Kidney epithelial cell (primary cell): ENCODE data around the gene GADD45B. TPM values are rescaled to one million over a fixed set of nuclear protein-coding genes. Genes with fewer than 3 reads are reported as not detected.
"Not testable (repeated sequence)": the region's sequence is repeated elsewhere in the genome, so short reads cannot be mapped to it uniquely, and the experiment has no call there.

Experiments
- DNase-seq: peaks from one replicate; pipeline ENCODE4 v3.0.0-alpha.2; 2010; ENCODE audit warnings: low read depth
- H3K27me3 ChIP-seq: 2 replicates; pipeline ENCODE4 v1.6.0; 2011; ENCODE audit warnings: low read length; ENCODE audit not compliant: control insufficient read depth, insufficient read depth
- H3K36me3 ChIP-seq: 2 replicates; pipeline ENCODE4 v1.5.1; 2011; ENCODE audit warnings: low read length; ENCODE audit not compliant: control insufficient read depth, insufficient read depth
- H3K4me3 ChIP-seq: 2 replicates; pipeline ENCODE4 v1.5.1; 2011; ENCODE audit warnings: low read depth, mild to moderate bottlenecking, control low read depth, low read length
- CTCF ChIP-seq: IDR thresholded peaks from 2 replicates; pipeline ENCODE4 v1.5.1; 2011; ENCODE audit warnings: mild to moderate bottlenecking, moderate library complexity, low read length, control low read depth, inconsistent platforms; ENCODE audit not compliant: insufficient read depth, poor library complexity, severe bottlenecking
- total RNA-seq: library from RNA; depleted of rRNA; stranded (reverse); fragments of >200 nt; gene quantifications from 2 replicates; pipeline ENCODE4 v1.2.3, GENCODE V29; 2015

Gene GADD45B
- total RNA-seq, 1 donor from 2014 or later = 99.6 TPM

GRCh38 chr19:2514981-2515518 is 39.1 kb downstream of the GADD45B start:
- Histone ChIP-seq H3K36me3 (no peaks in the 10 kb centered on the region), H3K27me3 (no peaks in the 10 kb centered on the region), H3K4me3 (no peak overlapping the region)
- TF ChIP-seq CTCF = no peak
- no peak for DNase-seq

GRCh38 chr19:2516727-2517126 is 40.8 kb downstream of the GADD45B start:
- Histone ChIP-seq H3K4me3 (no peak overlapping the region), H3K27me3 (no peaks in the 10 kb centered on the region), H3K36me3 (no peaks in the 10 kb centered on the region)
- TF ChIP-seq CTCF = no peak
- DNase-seq = no peak

GRCh38 chr19:2517881-2518601 is 42.1 kb downstream of the GADD45B start:
- Histone ChIP-seq H3K27me3 (no peaks in the 10 kb centered on the region), H3K36me3 (no peaks in the 10 kb centered on the region), H3K4me3 (no peak overlapping the region)
- no peak for TF ChIP-seq CTCF
- no peak for DNase-seq

GRCh38 chr19:2518856-2519255 is 42.9 kb downstream of the GADD45B start:
- H3K36me3 ChIP-seq, H3K4me3 ChIP-seq, H3K27me3 ChIP-seq, DNase-seq: not testable (repeated sequence)

GRCh38 chr19:2519482-2519881 is 43.6 kb downstream of the GADD45B start:
- DNase-seq = no peak
- TF ChIP-seq CTCF = no peak
- Histone ChIP-seq H3K27me3 (no peaks in the 10 kb centered on the region), H3K36me3 (no peaks in the 10 kb centered on the region), H3K4me3 (no peak overlapping the region)

GRCh38 chr19:2523630-2524311 is 47.8 kb downstream of the GADD45B start:
- Histone ChIP-seq H3K4me3 (no peak overlapping the region), H3K36me3 (no peaks in the 10 kb centered on the region), H3K27me3 (no peaks in the 10 kb centered on the region)
- no peak for DNase-seq
- TF ChIP-seq CTCF = peak; percentile 38
